Hepatic stellate cell (primary cell): Measurements from ENCODE around the gene CD9.

Experiments
- DNase-seq: peaks from one replicate; pipeline ENCODE4 v3.0.0; 2011; ENCODE audit warnings: low spot score

CD9 gene

DNA sequence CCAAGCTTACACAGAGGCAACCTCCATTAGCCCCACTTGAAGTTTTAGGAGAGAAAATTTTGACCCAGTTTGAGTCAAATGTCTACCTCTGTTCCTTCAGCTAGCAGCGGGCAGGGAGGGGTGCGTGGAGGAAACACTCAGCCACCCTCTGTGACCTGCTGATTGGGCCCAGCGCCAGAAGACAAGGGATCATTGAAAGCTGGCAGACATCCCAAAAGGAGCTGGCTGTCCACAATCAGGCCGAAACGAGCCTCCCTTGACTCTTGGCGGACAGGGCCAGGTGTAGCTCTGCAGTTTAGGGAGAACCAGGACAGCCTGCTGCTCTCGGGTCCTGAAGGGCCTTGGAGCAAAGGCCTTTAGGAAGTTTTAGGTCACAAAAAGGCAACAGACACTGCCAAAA, 41.3 kb downstream of the CD9 start:
- DNase-seq: no peak

DNA sequence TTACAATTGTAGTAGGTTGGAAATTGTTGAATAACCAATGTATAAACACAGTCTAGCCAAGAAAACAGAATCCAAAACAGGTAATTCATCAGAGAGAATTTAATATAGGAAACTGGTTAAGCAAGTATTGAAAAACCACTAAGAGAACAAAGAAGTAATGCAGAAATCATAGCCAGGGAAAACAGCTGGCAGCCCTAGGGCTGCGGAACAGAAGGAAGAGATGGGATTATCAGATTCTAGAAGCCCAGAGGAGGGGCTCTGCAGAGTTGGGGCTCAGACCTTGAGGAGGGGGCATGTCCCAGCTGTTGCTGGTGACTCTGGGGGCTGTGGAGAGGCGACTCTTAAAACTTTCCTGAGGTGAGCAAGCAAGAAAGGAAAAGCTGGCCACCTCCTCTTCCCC, 49.4 kb downstream of the CD9 start:
- no peak for DNase-seq

DNA sequence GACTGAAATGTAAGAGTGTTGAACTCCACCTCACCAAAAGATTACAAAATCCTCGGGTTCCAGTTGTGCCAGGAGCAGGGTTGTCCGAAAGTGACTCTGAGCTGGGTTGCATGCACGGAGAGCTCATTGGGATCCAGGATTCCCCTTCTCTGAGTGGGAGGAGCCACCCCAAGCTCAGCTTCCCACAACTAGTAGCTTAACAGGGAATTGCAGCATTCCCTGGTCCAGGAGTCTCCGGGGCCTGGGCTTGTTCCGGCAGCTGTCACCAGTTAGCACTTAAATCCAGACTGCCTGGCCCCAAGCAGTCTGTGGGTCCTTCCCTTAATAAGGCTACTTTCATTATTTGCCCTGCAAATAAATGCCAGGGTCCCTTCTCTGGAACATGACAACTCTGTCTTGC, 50.1 kb downstream of the CD9 start:
- peak; percentile 40 for DNase-seq

DNA sequence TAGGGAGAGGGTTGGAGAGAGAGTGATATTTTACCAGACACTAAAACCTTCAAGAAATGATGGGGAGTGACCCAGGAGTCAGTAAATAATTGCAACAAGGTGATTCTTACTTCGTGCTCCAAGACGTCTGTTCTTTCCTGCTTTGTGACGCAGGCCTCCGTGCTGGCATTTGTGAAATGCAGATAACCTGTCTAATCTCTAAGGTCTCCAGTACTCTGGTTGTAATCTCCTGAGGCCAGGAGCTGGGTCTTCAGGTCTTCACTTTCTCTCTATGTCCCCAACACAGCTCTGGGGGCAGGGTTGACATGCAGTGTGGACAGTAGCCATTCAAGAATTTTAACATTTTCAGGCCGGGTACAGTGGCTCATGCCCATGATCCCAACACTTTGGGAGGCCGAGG, 53.1 kb downstream of the CD9 start:
- DNase-seq: no peak

DNA sequence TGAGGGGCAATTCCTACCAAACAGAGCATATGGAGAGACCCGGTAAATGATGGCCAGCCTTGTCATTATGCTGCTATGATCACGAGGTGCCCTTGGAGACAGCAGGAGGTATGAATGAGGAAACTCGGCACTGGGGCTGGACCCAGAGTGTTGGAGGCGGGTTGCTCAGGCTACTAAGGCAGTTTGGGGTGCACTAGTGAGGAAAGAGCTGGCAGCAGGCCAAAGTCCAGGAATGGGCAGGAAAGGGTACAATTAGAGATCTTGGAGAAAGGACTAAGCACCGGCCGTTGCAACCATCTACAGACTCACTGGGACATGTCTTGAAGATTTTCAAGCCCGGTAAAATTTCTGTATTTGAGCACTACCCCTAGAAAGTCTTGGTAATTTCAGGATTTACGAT, 54.3 kb downstream of the CD9 start:
- no peak for DNase-seq

DNA sequence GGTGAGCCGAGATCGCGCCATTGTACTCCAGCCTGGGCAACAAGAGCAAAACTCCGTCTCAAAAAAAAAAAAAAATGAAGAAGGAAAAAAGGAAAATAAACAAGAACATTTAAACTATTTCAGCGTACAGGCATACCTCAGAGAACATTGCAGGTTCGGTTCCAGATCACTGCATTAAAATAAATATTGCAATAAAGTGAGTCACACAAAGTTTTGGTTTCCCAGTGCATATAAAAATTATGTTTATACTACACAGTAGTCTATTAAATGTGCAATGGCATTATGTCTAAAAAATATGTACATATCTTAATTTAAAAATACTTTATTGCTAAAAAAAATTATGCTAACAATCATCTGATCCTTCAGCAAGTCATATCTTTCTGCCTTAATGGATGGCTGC, 56.8 kb downstream of the CD9 start:
- no peak for DNase-seq

DNA sequence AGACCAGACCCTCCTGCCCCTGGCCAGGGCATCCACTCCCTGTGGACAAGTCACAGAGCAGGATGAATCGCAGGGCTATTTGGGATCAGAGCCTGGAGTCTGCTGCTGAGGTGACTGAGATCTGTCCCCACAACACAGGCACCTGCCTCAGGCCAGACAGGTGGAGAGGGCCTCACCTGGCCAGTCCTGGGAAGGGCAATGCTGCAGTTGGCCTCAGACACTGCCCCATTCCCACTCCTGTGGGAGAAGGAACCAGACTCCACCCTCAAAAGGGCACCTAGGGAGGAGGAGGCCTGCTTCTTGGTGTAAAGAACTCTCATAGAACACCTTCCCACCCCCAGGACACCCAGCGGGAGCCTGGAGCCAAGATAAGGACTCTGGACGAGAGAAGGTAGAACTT, 62.0 kb downstream of the CD9 start:
- no peak for DNase-seq

DNA sequence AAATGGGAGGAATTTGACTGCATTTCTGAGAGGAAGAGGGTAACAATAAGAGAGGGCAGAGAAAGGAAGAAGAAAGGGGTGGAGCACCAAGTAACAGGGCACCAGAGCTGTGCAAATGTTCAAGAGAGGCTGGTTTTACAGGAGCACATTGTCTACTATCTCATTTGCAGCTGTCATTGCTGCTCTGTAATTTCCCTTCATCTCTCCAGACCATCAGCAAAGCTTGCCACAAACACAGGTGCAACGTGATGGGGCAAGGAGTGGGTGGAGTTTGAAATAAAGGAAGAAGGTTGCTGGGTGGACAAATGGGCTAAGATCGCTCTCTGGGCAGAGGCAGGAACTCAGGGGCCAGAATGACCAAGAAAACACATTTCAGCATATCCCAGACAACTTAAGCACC, 62.4 kb downstream of the CD9 start:
- no peak for DNase-seq

DNA sequence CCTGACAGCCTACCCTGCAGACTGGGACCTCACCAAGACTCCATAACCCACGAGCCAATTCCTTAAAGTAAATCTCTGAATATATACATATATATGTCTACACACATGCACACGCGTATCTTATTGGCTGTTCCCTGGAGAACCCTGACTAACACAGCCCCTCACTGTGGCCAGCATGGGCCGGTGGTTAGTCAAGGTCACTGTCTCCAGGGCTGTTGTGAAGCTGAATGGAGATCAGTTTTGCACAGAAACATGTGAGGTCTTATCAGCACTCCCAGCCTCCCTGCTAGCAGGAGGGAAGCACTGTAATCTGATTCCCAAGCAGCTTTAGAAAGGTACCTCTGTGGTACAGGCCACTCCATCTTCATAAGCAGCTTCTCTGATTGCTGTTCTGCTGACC, 63.7 kb downstream of the CD9 start:
- no peak for DNase-seq

DNA sequence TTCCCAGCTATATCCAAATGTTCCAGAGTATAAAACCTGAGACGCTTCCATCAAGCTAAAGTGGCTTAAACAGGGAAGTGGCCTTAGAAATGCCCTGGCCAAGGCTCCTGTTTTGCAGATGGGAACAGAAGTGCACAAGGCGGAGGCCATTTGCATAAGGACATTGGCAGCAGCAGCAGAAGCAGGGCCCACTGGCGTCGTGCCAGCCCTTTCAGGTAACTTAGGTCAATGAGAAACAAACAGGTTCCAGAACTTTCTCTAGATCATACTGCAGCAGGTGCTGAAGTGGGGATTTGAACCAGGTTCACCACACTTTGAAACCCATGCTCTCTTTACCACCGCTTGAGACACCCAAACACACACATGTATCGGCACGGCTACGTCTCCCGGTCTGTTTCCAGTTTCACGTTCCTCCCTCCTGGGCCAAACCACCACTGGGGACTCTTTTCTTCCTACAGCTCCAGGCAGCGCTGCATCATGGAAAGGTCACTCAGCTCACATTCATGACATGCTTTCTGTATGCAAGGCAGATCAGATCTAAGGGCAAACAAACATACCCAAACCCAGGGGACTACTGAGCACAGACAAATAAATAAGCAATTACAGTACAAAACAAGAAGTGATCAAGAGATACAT, 64.3 kb downstream of the CD9 start:
- no peak for DNase-seq

DNA sequence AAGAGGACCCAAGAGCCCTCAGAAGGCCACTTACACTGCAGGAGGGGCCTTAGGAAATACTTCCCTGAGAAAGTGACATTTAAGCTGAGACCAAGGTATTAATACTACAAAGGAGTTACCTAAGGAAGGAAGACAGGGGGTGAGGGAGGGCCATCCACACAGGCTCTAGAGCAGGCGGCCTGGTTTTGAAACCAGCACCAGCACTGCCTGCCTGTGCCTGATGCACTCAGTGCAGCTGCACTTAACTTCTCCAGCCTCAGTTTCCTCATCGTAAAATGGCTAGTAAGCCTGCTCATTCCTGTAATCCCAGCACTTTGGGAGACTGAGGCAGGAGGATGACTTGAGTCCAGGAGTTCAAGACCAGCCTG, 64.8 kb downstream of the CD9 start:
- no peak for DNase-seq

DNA sequence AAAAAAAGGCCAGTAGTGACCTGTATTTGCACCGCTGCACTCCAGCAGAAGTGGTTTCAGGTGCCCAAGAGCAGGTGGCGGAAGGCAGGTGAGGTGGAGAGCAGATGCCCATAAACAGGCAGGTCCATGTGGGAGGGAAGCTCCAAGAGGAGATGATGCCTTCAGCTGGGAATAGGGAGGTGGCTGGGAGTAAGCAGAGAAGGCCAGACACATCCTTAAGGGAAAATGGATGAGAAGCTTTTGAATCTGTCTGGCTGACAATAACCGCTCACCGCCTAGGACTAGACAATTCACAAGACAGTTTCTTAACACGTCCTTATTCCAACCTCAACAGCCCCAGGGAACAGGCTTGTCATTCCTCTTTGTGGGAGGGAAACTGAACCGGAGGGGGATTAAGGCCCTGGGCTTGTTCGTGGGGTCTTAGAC, 66.4 kb downstream of the CD9 start:
- DNase-seq: no peak

DNA sequence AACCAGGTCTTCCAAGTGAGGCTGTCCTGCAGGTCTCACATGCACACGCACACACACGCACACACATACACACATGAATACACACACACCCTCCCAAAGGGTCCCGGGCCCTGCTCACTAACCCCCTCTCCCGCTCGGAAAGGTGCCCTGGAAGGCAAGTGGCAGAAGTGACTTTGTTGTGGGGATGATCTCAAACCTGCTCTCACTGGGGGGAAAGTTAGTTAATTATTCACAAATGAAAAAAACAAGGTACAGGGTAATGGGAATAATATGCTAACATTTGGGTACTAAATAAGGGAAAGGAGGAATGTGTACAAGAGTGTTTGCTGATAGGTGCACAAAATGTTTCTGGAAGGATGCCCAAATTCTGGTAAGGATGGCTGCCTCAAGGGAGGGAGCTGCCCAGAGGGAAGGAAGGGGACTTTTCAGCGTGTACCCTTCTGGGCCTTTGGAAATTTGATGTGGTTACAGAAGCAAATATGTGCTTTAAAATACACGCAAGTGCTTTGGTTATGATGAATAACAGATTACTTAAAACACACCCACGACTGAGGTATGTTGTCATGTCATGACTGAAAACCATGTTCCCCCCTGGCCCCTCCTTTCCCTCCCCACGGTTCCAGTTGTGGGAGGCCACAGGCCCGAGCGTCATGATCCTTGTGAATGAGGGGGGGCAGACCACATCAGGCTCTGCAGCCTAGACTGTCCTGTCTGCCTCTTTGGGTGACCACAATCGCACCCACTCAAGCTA, 66.9 kb downstream of the CD9 start:
- peak; percentile 63 for DNase-seq

DNA sequence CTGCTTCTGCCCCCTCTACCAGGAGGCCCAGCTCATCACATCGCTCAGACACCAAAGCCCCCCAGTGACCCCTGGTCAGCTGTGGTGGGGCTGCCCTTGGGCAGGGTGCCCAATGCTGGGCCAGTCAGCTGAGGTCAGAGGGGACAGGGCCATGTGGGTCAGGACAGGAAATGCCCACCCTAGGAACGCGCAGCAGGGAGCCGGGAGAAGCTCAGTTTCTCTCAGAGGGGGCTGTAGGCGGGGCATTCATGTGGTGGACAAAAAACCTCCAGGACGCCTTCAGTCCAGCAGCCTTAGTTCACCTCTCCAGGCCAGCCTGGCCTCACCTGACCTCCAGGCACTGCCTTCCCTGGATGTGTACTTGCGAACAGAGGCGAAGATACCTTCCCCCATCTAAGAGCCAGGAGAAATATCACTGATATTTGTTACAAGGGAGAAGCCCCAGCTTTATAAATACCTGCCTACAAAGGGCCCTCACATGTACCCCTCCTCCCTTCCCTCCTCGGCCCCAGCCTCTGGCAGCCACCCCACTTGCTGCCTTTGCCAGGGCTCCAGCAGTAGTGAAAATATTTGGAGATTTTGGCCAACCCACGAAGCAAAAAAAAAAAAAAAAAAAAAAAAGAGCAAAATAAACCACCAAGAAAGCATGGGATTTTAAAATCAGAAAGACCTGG, 68.4 kb downstream of the CD9 start:
- DNase-seq: no peak

DNA sequence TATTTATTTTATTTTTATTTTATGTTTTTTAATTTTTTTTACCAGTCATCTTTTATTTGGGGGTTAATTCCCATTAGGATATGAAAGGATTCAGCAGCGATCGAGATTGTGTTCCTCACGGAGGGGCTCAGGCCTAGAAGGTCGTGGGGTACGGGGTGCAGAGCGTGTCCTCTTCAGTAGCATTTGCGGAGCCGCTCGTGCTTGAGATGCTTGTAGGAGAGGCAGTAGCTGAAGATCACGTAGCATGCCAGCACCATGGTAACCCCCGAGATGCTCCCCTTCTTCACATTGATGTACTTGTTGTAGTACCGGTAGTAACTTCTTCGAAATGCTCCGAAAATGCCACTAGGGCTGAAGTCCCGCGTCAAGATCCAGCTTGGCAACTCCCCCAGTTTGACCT, 69.8 kb downstream of the CD9 start:
- no peak for DNase-seq

DNA sequence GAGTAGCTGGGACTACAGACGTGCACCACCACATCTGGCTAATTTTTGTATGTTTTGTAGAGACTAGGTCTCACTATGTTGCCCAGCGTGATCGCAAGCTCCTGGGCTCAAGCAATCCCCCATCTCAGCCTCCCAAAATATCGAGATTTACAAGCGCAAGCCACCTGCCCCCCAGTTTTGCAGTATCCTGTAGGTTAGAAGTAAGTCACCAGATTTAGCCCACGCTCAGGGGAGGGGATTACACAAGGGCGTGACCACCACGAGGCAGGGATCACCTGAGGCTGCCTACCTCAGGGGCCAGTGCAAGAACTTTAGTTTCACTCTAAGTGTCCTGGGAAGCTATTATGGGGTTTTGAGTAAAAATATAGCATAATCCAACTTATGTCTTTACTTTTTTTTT, 71.1 kb downstream of the CD9 start:
- no peak for DNase-seq

DNA sequence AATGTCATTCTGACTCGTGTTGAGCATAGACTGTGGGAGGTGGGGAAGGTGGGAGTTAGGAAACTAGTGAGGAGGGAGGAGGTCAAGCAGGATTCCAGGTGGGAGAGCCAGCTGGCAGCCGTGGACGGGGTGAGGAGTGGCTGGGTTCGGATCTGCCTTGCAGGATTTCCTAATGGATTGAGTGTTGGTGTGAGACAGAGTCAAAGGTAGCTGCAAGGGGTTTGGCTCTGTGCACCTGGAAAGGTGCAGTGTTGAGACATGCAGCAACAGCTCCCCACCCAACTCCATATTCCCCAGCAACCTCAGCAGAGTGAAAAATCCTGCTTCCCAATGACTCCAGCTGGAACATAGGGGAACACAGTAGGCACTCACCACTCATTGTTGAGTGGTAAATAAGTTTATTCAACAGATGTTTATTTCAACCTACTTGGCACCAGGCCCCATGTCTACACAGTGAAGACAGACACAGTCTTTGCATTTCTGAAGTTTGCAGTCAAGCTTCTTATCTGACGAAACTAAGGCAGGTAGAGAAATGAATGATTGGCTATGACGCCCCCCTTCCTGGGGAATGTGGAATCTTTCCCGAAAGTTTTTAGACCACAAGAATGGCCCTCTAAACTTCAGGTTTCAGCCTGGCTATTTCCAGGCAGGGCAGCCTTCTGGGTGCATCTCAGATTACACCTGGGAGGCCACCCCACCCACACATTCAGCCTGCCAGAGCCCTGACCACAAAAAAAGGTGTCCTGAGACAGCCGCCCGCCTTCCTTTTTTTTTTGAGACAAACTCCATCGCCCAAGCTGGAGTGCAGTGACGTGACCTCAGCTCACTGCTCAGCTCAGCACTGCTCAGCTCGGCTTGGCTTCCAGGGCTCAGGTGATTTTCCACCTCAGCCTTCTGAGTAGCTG, 72.4 kb downstream of the CD9 start:
- no peak for DNase-seq

DNA sequence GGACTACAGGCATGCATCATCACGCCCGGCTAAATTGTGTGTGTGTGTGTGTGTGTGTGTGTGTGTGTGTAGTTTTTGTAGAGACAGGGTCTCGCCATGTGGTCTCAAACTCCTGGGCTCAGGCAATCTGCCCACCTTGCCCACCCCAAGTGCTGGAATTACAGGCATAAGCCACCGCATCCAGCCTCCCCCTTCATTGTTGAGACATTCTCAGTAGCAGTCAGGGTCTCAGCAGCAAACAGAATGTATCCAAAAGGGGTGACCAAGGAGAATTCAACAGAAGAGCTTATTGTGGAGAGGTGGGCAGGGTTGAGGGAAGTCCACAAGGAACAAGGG, 73.0 kb downstream of the CD9 start:
- DNase-seq: no peak

DNA sequence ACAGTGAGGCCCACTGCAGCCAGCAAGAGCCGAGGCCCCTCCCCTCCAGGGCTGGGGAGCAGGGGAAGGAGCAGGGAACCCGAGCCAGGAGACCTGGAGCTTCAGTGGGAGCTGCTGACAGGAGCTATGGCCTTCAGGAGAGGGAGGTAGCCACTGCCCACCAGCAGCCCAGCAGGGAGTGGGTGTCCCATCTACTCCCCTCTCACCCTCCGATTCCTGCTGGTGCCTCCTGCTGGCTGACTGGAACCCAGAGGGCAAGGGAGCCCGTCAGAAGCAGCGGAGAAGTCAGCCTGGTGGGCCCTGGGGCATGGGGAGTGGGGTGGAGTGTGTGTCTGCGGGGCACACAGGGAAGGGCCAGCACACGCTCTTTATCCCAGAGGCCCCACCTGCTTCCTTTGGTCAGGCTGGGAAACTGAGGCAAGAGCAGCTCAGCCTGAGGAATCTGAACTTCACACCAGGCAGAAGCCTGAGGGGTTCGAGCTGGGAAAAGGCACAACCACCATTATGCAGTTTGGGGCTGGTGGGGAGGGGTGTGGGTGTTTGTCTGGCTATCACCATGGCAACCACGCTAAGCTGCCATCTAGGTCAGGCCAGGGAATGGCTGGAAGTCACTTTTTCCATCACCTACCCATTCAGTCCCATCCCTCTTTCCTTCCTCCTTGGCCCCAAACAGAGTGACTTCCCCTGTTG, 73.5 kb downstream of the CD9 start:
- DNase-seq: no peak

DNA sequence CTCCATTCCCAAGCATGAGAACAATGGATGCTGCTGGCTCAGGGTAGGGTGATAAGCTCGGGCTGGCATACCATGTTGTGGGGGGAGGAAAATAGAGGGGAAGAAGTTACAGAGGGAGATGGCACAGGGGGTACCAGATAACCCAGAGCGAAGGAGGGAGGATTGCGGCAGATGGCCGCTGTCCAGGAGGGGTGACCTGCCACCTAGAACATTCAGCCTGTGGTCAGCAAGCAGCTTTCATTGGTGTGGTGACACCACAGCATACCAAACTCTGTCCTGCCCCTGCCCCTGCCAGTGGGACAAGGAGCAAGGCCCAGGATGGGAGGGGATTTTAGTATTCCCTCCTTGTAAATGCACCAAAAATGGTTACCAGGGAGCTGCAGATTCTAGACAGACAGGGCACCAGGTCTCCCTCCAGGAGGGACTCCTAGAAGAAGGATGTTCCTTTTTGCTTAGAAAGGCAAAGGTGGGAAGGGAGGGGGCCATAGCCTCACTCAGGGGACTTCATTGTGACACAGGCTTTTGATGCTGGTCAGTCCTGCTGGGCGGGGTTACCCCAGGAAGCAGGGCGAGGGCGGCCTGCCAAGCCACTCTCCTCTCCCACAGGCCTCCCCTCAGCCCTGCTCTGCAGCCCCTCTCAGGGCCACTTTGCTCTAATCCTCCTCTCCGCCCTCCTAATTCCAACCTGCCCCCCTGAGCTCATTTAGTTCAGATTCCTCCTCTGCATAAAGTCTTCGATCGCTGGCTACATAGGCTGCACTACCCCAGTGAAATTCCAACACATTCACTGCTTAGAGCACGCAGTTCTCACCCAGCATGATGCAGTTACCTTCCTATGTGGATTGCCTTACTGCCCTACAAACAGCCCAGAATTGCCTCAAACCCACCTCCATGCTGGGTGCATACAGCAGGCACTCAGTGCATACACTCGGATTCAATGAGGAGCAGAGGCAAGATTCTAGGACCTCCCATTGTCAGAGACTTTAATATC, 74.3 kb downstream of the CD9 start:
- DNase-seq: no peak
